ENCODE measurements around the gene CSAG1.
"Not testable (repeated sequence)": the region's sequence is repeated elsewhere in the genome, so short reads cannot be mapped to it uniquely, and the experiment has no call there.

CSAG1 gene

GRCh38 chrX:152697952-152698931 is 35.3 kb downstream of the CSAG1 start, which contains the start of gene MAGEA3:
Gene MAGEA3, plus strand, starts transcription at chrX:152698794. Its CDS starts 2,039 bp downstream, at chrX:152700833.
- not testable (repeated sequence) for DNase-seq

GRCh38 chrX:152681012-152681411 is 52.5 kb downstream of the CSAG1 start:
- DNase-seq = not testable (repeated sequence)

Data from Kasumi-1 (cell line).